ENCODE data around the gene OR56B1.

OR56B1 gene

GRCh38 chr11:5737091-5737490 lies 843 bp downstream of the OR56B1 start:
- Histone ChIP-seq H3K27me3 (ENCODE audit: low read depth, low read length) (no peaks in the 10 kb centered on the region), H3K36me3 (ENCODE audit: control insufficient read depth in 1 of 2, insufficient read depth in 2 of 2, low read length in 2 of 2) (no peaks in the 10 kb centered on the region), H3K4me1 (ENCODE audit: control insufficient read depth in 1 of 2, insufficient read depth in 2 of 2, low read length in 2 of 2) (no peaks in the 10 kb centered on the region), H3K4me3 (ENCODE audit: low read depth in 1 of 2, low read length in 2 of 2) (no peak overlapping the region), H3K9me3 (ENCODE audit: control insufficient read depth in 1 of 2, low read length in 2 of 2) (peaks cover 0 to 6% of the 10 kb centered on the region in 2 donors), H3K27ac (ENCODE audit: low read length) (no peak overlapping the region)

DNA sequence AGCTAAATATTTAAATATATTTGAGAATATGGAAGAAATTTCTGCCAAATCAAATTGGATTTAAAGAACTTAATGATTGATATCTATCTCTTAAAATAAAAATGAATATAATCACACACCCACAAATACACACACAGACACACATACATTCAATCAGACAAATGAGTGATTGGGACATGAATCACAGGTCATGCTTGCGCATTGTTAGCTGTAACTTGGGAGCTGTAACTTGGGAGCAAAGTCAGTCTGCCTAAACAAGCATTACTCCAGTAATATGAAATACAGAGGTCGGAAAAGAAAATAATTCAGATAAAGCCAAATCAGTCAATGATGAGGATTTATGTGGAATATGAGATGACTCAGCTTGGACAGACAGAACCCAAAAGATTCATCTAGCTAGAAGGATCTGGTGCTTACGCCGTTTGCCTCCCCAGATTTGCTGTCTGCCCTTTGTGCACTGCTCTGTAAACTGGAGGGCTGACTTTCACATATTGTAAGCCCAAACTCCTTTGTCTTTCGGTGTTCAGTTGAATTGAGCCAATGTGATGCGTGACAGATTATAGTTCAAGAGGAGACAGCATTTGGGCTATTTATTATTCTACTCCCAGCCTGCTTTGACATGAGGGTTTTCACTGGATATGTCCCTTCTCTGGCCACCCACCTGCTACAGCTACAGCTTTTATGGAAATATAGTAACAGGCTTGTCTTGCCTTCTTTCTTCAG lies 1.6 kb downstream of the OR56B1 start:
- Histone ChIP-seq H3K27ac (ENCODE audit: low read length) (no peak overlapping the region), H3K36me3 (ENCODE audit: control insufficient read depth in 1 of 2, insufficient read depth in 2 of 2, low read length in 2 of 2) (no peaks in the 10 kb centered on the region), H3K9me3 (ENCODE audit: control insufficient read depth in 1 of 2, low read length in 2 of 2) (peaks cover 0 to 6% of the 10 kb centered on the region in 2 donors), H3K4me3 (ENCODE audit: low read depth in 1 of 2, low read length in 2 of 2) (no peak overlapping the region), H3K27me3 (ENCODE audit: low read depth, low read length) (no peaks in the 10 kb centered on the region), H3K4me1 (ENCODE audit: control insufficient read depth in 1 of 2, insufficient read depth in 2 of 2, low read length in 2 of 2) (no peaks in the 10 kb centered on the region)

DNA sequence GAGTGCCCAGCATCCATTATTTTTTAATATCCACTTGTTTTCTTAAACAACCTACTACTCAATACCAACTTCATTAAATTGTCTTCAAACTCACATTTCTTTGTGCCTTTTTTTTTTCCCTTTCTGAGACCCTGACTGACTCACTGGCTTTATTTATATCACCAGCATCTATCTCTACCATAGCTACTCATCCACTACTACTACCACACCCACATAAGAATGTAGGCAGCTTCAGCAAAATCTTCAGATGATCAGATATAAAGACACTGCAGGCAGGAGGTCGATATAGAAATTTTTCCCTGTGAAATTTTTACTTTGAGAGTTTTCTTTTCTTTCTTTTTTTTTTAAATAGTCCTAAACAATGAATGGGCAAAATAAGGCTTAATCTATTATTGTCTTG lies 2.2 kb downstream of the OR56B1 start:
- peaks cover 0 to 6% of the 10 kb centered on the region in 2 donors for H3K9me3 ChIP-seq (ENCODE audit: control insufficient read depth in 1 of 2, low read length in 2 of 2)
- no peak overlapping the region for H3K4me3 ChIP-seq (ENCODE audit: low read depth in 1 of 2, low read length in 2 of 2)
- H3K4me1 ChIP-seq (ENCODE audit: control insufficient read depth in 1 of 2, insufficient read depth in 2 of 2, low read length in 2 of 2), result no peaks in the 10 kb centered on the region
- H3K27me3 ChIP-seq (ENCODE audit: low read depth, low read length), result no peaks in the 10 kb centered on the region
- H3K27ac ChIP-seq (ENCODE audit: low read length), result no peak overlapping the region
- H3K36me3 ChIP-seq (ENCODE audit: control insufficient read depth in 1 of 2, insufficient read depth in 2 of 2, low read length in 2 of 2), result no peaks in the 10 kb centered on the region

- H3K4me3 ChIP-seq (ENCODE audit: low read depth in 1 of 2, low read length in 2 of 2), result no peak overlapping the region
- peaks cover 0 to 1% of the 10 kb centered on the region in 2 donors for H3K9me3 ChIP-seq (ENCODE audit: control insufficient read depth in 1 of 2, low read length in 2 of 2)
- no peaks in the 10 kb centered on the region for H3K36me3 ChIP-seq (ENCODE audit: control insufficient read depth in 1 of 2, insufficient read depth in 2 of 2, low read length in 2 of 2)
- no peaks in the 10 kb centered on the region for H3K27me3 ChIP-seq (ENCODE audit: low read depth, low read length)
- no peak overlapping the region for H3K27ac ChIP-seq (ENCODE audit: low read length)
- H3K4me1 ChIP-seq (ENCODE audit: control insufficient read depth in 1 of 2, insufficient read depth in 2 of 2, low read length in 2 of 2), result no peaks in the 10 kb centered on the region
Observed at GRCh38 chr11:5746614-5747013, 10.4 kb downstream of the OR56B1 start.

DNA sequence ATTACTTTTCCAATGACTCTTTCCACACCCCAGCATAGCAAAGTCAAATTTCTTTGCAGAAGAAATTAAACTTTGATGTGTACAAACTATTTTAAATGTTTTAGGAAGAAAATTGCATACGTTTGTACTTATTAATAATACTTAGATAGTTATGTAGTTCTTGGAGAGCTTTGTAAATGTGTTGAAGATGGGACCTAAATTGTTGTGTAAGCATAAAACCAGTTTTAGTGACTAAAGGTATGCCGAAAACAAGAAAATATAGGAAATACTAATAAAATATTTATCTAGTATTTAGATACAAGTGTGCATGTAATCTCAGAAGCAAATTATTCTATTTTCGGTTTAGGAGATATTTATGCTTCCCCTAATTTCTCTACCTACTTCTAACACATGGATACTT lies 13.6 kb downstream of the OR56B1 start:
- H3K27ac ChIP-seq (ENCODE audit: low read length), result no peak overlapping the region
- H3K4me3 ChIP-seq (ENCODE audit: low read depth in 1 of 2, low read length in 2 of 2), result no peak overlapping the region
- H3K36me3 ChIP-seq (ENCODE audit: control insufficient read depth in 1 of 2, insufficient read depth in 2 of 2, low read length in 2 of 2), result no peaks in the 10 kb centered on the region
- H3K9me3 ChIP-seq (ENCODE audit: control insufficient read depth in 1 of 2, low read length in 2 of 2), result no peaks in the 10 kb centered on the region
- no peaks in the 10 kb centered on the region for H3K27me3 ChIP-seq (ENCODE audit: low read depth, low read length)
- H3K4me1 ChIP-seq (ENCODE audit: control insufficient read depth in 1 of 2, insufficient read depth in 2 of 2, low read length in 2 of 2), result no peaks in the 10 kb centered on the region

DNA sequence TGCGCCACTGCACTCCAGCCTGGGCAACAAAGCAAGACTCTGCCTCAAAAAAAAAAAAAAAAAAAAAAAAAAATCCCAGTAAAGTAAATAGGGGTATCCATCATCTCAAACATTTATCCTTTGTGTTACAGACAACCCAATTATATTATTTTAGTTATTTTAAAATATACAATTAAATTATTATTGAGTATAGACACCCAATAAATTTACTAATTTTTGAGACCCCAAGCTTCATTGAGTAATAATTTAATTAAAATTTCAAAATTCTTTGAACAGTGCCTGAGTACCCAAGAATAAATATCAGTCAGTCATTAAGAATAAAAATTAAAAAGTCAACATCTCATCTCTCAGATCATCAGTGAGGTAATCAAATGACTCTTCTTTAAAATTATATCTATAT lies 17.7 kb downstream of the OR56B1 start, which contains the start of gene OR52N4:
OR52N4 (plus strand) TSS at position 301 of the 400 bp plus-strand sequence. CDS start 498 bp downstream, outside the sequence.
- no peak within 1 kb of the TSS for H3K27ac ChIP-seq (ENCODE audit: low read length)
- H3K9me3 ChIP-seq (ENCODE audit: control insufficient read depth in 1 of 2, low read length in 2 of 2), result no peaks in the 10 kb centered on the region
- no peaks in the 10 kb centered on the region for H3K27me3 ChIP-seq (ENCODE audit: low read depth, low read length)
- no peaks in the 10 kb centered on the region for H3K4me1 ChIP-seq (ENCODE audit: control insufficient read depth in 1 of 2, insufficient read depth in 2 of 2, low read length in 2 of 2)
- H3K4me3 ChIP-seq (ENCODE audit: low read depth in 1 of 2, low read length in 2 of 2), result no peak within 1 kb of the TSS
- H3K36me3 ChIP-seq (ENCODE audit: control insufficient read depth in 1 of 2, insufficient read depth in 2 of 2, low read length in 2 of 2), result no peaks in the 10 kb centered on the region

- Histone ChIP-seq H3K27ac (ENCODE audit: low read length) (no peak overlapping the region), H3K4me1 (ENCODE audit: control insufficient read depth in 1 of 2, insufficient read depth in 2 of 2, low read length in 2 of 2) (no peaks in the 10 kb centered on the region), H3K36me3 (ENCODE audit: control insufficient read depth in 1 of 2, insufficient read depth in 2 of 2, low read length in 2 of 2) (no peaks in the 10 kb centered on the region), H3K27me3 (ENCODE audit: low read depth, low read length) (no peaks in the 10 kb centered on the region), H3K4me3 (ENCODE audit: low read depth in 1 of 2, low read length in 2 of 2) (no peak overlapping the region), H3K9me3 (ENCODE audit: control insufficient read depth in 1 of 2, low read length in 2 of 2) (no peaks in the 10 kb centered on the region)
Observed at GRCh38 chr11:5767056-5767455, 30.8 kb downstream of the OR56B1 start.

DNA sequence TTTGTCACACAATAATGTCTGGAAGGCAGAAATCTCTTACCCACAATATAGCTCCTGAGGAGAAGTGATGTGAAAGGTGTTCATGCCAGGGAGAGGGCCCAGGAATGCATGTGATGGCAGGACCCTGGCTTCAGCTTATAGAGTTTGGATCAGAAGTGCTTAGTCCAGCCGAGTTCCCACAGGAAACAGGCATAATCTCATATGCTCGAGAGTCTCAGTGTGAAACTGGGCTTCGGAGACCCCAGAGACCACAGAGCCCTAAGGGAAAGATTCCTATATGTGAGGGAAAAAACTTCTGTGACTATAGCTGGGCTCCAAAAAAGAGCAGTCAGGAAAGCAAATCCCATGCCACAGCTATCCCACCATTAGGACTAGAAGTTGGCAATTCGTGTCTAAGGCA lies 47.0 kb downstream of the OR56B1 start, which contains the start of gene OR52N5:
OR52N5 (minus strand) TSS at position 101 of the 400 bp plus-strand sequence. CDS start 4,721 bp downstream, outside the sequence.
- Histone ChIP-seq H3K4me3 (ENCODE audit: low read depth in 1 of 2, low read length in 2 of 2) (no peak within 1 kb of the TSS), H3K36me3 (ENCODE audit: control insufficient read depth in 1 of 2, insufficient read depth in 2 of 2, low read length in 2 of 2) (no peaks in the 10 kb centered on the region), H3K9me3 (ENCODE audit: control insufficient read depth in 1 of 2, low read length in 2 of 2) (no peaks in the 10 kb centered on the region), H3K4me1 (ENCODE audit: control insufficient read depth in 1 of 2, insufficient read depth in 2 of 2, low read length in 2 of 2) (no peaks in the 10 kb centered on the region), H3K27ac (ENCODE audit: low read length) (no peak within 1 kb of the TSS), H3K27me3 (ENCODE audit: low read depth, low read length) (no peaks in the 10 kb centered on the region)

Data from muscle layer of duodenum (tissue), 2 donors.